ENCODE results near the gene DBN1. TPM values are rescaled to one million over a fixed set of nuclear protein-coding genes. Genes with fewer than 3 reads are reported as not detected.
A peak's percentile ranks its signal among the peaks of the same experiment; 100 is the strongest.

Gene DBN1
- polyA plus RNA-seq, 4 donors: 1.6 to 32.0 (median 14.2) TPM

DNA sequence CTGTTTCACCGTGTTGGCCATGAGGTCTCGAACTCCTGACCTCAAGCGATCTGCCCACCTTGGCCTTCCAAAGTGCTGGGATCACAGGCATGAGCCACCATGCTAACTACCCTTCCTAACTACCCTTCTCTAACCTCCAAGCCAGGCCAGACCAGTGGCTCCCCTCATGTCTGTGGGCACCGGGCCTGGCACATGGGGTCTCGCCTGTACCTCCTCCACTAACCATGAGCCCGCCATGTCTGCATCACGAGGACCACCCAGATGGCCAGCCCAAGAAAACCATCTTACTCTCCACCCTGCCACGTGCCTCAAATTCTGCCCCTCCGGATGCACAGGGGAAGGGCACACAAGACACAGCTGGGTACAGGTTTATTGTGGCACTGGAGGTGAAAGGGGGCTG, 9.6 kb upstream of the DBN1 start:
- Histone ChIP-seq H3K4me1 (ENCODE audit: control insufficient read depth in 3 of 3, insufficient read depth in 2 of 3, low read depth in 1 of 3, low read length in 2 of 3) (no peaks in the 10 kb centered on the region), H3K36me3 (ENCODE audit: control insufficient read depth in 3 of 3, insufficient read depth in 2 of 3, low read depth in 1 of 3, low read length in 3 of 3) (peaks cover 0 to 51% (median 0%) of the 10 kb centered on the region in 3 donors), H3K27ac (ENCODE audit: low read depth in 1 of 3, low read length in 2 of 3) (no peak overlapping the region), H3K27me3 (ENCODE audit: control insufficient read depth in 3 of 3, insufficient read depth in 3 of 3, low read length in 3 of 3) (no peaks in the 10 kb centered on the region), H3K4me3 (ENCODE audit: low read depth in 1 of 3, low read length in 3 of 3) (no peak overlapping the region), H3K9me3 (ENCODE audit: control insufficient read depth in 2 of 2, insufficient read depth in 1 of 2, low read depth in 1 of 2, low read length in 1 of 2) (no peaks in the 10 kb centered on the region)
- DNase-seq: no peak
- FAIRE-seq: no peak
- 92 to 96% (median 95%) methylated on average over 8 to 9 of the region's 9 CpGs for WGBS, 3 donors

DNA sequence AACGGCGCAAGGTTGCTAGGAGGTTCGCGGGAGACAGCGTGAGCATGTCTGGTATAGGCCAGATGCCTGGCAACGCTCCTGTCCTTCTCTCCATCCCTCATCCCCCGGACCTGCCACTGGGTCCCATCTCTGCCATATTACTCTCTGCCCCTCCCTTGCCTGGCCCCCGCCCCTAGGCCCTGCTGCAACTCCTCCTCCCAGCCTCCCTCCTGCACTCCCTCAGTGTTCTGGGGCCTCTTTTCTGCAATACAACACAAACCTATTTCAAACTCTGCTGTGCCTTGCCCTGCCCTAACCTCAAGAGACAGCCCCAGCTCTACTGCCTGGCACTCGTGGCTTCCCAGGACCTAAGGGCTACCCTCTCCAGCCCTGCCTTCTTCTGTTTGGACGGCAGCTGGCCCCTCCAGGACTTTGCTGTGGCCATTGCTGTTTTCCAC, 8.9 kb upstream of the DBN1 start:
- no peak for FAIRE-seq
- Histone ChIP-seq H3K27me3 (ENCODE audit: control insufficient read depth in 3 of 3, insufficient read depth in 3 of 3, low read length in 3 of 3) (no peaks in the 10 kb centered on the region), H3K4me3 (ENCODE audit: low read depth in 1 of 3, low read length in 3 of 3) (no peak overlapping the region), H3K9me3 (ENCODE audit: control insufficient read depth in 2 of 2, insufficient read depth in 1 of 2, low read depth in 1 of 2, low read length in 1 of 2) (no peaks in the 10 kb centered on the region), H3K36me3 (ENCODE audit: control insufficient read depth in 3 of 3, insufficient read depth in 2 of 3, low read depth in 1 of 3, low read length in 3 of 3) (peaks cover 0 to 46% (median 0%) of the 10 kb centered on the region in 3 donors), H3K27ac (ENCODE audit: low read depth in 1 of 3, low read length in 2 of 3) (no peak overlapping the region), H3K4me1 (ENCODE audit: control insufficient read depth in 3 of 3, insufficient read depth in 2 of 3, low read depth in 1 of 3, low read length in 2 of 3) (no peaks in the 10 kb centered on the region)
- no peak for DNase-seq
- WGBS, 3 donors: 89 to 92% (median 90%) methylated on average over 10 of the region's 10 CpGs

DNA sequence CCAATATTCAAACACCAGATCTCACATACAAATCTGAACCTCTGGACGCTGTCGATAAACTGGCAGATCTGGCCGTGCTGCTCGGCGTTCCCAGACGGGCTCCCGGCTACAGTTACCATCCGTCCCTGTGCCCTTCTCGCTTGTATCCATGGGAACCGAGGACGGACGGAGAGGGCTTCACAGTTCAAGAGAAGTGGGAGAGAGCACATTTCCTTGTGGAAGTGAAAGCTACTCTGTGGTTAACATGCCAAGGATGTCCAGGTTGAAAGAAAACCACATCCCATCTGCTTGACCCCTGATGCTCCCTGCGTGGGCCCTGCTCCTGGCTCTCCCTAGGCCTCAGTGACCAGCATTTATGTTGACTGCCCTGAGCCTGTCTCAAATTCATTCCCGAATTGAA, 6.3 kb upstream of the DBN1 start:
- FAIRE-seq (no peak), DNase-seq (no peak)
- Histone ChIP-seq H3K36me3 (ENCODE audit: control insufficient read depth in 3 of 3, insufficient read depth in 2 of 3, low read depth in 1 of 3, low read length in 3 of 3) (peaks cover 0 to 29% (median 0%) of the 10 kb centered on the region in 3 donors), H3K4me3 (ENCODE audit: low read depth in 1 of 3, low read length in 3 of 3) (no peak overlapping the region), H3K9me3 (ENCODE audit: control insufficient read depth in 2 of 2, insufficient read depth in 1 of 2, low read depth in 1 of 2, low read length in 1 of 2) (no peaks in the 10 kb centered on the region), H3K27ac (ENCODE audit: low read depth in 1 of 3, low read length in 2 of 3) (peak overlapping the region in 2 of 3 donors; percentile 28 to 29), H3K27me3 (ENCODE audit: control insufficient read depth in 3 of 3, insufficient read depth in 3 of 3, low read length in 3 of 3) (peaks cover 0 to 2% (median 0%) of the 10 kb centered on the region in 3 donors), H3K4me1 (ENCODE audit: control insufficient read depth in 3 of 3, insufficient read depth in 2 of 3, low read depth in 1 of 3, low read length in 2 of 3) (no peaks in the 10 kb centered on the region)
- WGBS, 3 donors: 58 to 90% (median 85%) methylated on average over 14 of the region's 14 CpGs

DNA sequence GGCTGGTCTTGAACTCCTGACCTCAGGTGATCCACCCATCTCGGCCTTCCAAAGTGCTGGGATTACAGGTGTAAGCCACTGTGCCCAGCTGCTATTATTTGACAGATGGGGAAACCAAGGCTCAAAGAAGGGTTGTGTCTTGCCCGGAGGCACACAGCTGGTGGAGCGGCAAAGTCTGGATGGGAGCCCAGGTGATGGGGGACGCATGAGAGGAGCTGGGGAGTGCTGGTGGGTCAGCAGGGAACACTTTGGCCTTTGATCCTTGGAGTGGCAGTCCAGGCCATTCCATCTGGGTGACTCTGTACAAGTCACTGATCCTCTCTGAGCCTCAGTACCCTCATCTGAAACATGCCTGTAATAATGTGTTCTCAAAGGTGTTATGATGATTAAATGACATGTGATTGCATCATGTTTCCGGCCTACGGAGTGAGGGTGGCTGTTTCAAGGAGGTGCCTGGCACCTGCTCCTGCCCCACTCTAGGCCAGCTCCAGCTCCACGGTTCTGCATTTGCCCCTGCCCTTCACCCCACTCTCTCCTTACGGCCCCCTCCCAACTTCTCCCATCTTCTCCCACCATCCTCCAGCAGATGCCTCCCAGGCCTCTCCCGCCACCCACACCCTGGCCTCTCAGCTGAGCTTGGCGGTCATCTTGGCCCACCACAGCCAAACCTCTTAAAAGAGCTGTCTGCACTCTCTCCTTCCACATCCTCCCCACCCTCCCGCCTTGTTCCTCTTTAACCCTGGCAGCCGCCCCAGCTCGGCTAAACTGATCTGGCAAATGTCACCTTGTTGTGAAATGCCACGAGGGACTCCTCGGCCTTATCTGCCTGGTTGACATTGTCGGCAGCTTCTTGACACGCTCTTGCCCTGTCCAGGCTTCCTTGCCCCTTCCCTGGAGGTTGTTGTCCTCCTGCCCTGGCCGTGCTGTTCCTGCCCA, 5.5 kb upstream of the DBN1 start:
- FAIRE-seq (no peak), DNase-seq (no peak)
- no peak overlapping the region for H3K4me3 ChIP-seq (ENCODE audit: low read depth in 1 of 3, low read length in 3 of 3)
- peaks cover 0 to 23% (median 0%) of the 10 kb centered on the region in 3 donors for H3K36me3 ChIP-seq (ENCODE audit: control insufficient read depth in 3 of 3, insufficient read depth in 2 of 3, low read depth in 1 of 3, low read length in 3 of 3)
- H3K27ac ChIP-seq (ENCODE audit: low read depth in 1 of 3, low read length in 2 of 3): peak overlapping the region; percentile 16 to 29 (median 28)
- 41 to 46% (median 44%) methylated on average over 18 of the region's 18 CpGs for WGBS, 3 donors
- peaks cover 0 to 10% (median 0%) of the 10 kb centered on the region in 3 donors for H3K27me3 ChIP-seq (ENCODE audit: control insufficient read depth in 3 of 3, insufficient read depth in 3 of 3, low read length in 3 of 3)
- H3K4me1 ChIP-seq (ENCODE audit: control insufficient read depth in 3 of 3, insufficient read depth in 2 of 3, low read depth in 1 of 3, low read length in 2 of 3): peaks cover 0 to 3% (median 0%) of the 10 kb centered on the region in 3 donors
- no peaks in the 10 kb centered on the region for H3K9me3 ChIP-seq (ENCODE audit: control insufficient read depth in 2 of 2, insufficient read depth in 1 of 2, low read depth in 1 of 2, low read length in 1 of 2)

DNA sequence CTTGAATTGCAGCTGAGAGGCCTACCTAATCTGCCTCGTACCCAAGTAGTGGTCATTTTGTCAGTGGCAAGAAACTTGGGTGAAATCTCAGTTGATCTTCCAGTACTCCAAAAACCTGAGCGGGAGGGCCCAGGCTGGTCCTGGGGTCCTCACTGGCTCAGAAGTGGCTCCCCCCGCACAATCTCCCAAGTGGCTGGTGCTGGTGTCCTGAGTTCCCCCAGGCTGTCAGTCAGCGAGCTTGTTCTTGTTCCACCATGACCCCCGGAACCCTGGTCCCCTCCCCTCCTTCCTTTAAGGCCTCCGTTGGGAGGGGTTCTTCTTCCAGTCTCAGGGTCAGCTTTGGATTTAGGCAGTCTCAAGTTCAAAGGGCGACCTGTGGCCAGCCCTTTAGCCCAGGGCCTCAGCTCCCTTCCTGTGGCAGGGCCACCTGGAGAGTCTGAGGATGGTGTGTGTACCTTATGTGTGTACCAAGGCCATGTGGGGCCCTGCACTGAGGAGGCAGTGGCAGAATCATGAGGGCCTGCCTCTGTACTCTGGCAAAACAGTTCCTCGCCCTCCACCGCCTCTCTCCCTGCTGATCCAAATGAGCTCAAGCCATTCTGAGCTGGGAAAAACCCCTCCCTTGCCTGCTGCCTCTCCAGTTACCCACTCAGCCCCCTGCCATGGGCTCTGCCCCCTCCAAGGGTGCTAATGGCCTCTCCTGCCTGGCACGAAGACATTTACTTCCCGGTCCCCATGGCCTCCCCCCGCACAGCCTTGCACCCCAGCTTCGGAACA, 4.5 kb upstream of the DBN1 start:
- H3K4me1 ChIP-seq (ENCODE audit: control insufficient read depth in 3 of 3, insufficient read depth in 2 of 3, low read depth in 1 of 3, low read length in 2 of 3): peaks cover 0 to 5% (median 0%) of the 10 kb centered on the region in 3 donors
- FAIRE-seq: no peak
- no peak overlapping the region for H3K27ac ChIP-seq (ENCODE audit: low read depth in 1 of 3, low read length in 2 of 3)
- no peak overlapping the region for H3K4me3 ChIP-seq (ENCODE audit: low read depth in 1 of 3, low read length in 3 of 3)
- DNase-seq: no peak
- 88 to 94% (median 93%) methylated on average over 13 of the region's 13 CpGs for whole genome bisulfite sequencing, 3 donors
- peaks cover 0 to 14% (median 0%) of the 10 kb centered on the region in 3 donors for H3K36me3 ChIP-seq (ENCODE audit: control insufficient read depth in 3 of 3, insufficient read depth in 2 of 3, low read depth in 1 of 3, low read length in 3 of 3)
- no peaks in the 10 kb centered on the region for H3K9me3 ChIP-seq (ENCODE audit: control insufficient read depth in 2 of 2, insufficient read depth in 1 of 2, low read depth in 1 of 2, low read length in 1 of 2)
- peaks cover 0 to 12% (median 0%) of the 10 kb centered on the region in 3 donors for H3K27me3 ChIP-seq (ENCODE audit: control insufficient read depth in 3 of 3, insufficient read depth in 3 of 3, low read length in 3 of 3)

DNA sequence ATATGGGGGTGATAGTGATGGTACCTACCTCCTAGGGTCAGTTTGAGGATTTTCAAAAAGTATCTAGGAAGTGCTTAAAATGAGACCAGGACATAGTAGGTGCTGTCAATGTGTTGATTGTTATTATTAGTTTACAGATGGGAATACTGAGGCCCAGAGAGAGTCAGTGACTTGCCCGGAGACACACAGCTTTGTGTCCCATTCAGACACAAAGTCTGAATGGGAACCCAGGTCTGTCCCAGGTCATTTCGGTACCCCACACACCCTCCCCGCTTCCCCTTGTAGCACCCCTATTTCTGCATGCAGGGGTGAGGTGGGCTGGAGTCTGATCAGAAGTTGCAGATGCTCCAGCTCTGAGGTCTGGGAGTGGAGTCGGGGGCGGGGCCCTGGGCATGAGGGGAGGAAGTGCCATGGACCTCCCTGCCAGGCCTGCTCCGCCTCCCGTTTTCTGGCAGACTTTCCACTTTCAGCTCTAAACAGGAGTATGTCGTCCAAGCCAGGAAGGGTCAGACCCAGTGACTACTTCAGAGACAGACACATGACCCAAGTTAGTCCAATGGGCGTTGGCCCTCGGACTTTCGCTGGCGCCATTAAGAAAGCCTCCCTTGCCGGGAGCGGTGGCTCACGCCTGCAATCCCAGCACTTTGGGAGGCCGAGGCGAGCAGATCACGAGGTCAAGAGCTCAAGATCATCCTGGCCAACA, 3.2 kb upstream of the DBN1 start:
- no peak for FAIRE-seq
- peaks cover 0 to 14% (median 0%) of the 10 kb centered on the region in 3 donors for H3K4me1 ChIP-seq (ENCODE audit: control insufficient read depth in 3 of 3, insufficient read depth in 2 of 3, low read depth in 1 of 3, low read length in 2 of 3)

DNA sequence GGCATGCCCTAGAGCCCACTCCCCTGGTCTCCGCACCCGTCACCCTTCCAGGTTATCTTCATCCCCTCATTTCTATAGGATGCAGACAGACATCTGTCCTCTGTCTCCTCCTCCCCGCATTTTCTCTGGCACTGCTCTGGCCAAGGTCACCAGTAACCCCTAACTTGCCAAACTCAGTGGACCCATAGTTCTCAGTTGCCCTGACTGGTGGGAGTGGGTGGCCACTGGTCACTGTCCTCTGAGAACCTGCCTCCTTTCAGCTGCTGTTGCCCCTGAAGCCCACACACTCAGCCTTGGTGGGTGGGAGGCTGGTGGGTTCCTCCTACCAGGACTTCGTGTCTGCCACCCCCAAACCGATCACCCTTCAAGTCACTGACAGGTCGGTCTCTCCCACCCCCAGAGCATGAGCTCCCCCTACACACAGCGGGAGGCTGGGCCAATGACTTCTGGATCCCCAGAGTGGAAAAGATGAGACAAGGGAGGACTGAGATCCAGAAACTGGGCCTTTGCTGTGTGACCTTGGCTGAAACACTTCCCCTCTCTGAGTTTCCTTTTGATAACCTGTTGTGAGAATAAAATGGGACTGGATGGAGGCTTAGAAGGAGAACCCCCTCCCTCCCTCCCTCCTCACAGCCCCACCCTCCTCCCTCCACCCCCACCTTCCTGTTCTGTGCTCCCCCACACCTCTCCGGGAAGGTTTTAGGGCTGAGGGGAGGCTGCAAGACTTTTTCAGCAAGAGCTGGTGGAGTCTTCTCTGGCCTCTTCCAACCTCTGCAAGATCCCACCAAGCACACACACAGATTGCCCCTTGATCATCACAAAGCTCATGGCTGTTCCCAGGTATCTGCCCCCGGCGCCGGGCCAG, 2.4 kb upstream of the DBN1 start:
- FAIRE-seq (no peak), DNase-seq (no peak)
- Histone ChIP-seq H3K4me3 (ENCODE audit: low read depth in 1 of 3, low read length in 3 of 3) (no peak overlapping the region), H3K36me3 (ENCODE audit: control insufficient read depth in 3 of 3, insufficient read depth in 2 of 3, low read depth in 1 of 3, low read length in 3 of 3) (peaks cover 0 to 11% (median 0%) of the 10 kb centered on the region in 3 donors), H3K4me1 (ENCODE audit: control insufficient read depth in 3 of 3, insufficient read depth in 2 of 3, low read depth in 1 of 3, low read length in 2 of 3) (peaks cover 0 to 17% (median 0%) of the 10 kb centered on the region in 3 donors), H3K27me3 (ENCODE audit: control insufficient read depth in 3 of 3, insufficient read depth in 3 of 3, low read length in 3 of 3) (peaks cover 0 to 19% (median 0%) of the 10 kb centered on the region in 3 donors), H3K27ac (ENCODE audit: low read depth in 1 of 3, low read length in 2 of 3) (no peak overlapping the region), H3K9me3 (ENCODE audit: control insufficient read depth in 2 of 2, insufficient read depth in 1 of 2, low read depth in 1 of 2, low read length in 1 of 2) (no peaks in the 10 kb centered on the region)
- 62 to 72% (median 72%) methylated on average over 11 of the region's 11 CpGs for WGBS, 3 donors

More for the DNA sequence above, 3.2 kb upstream of the DBN1 start:
- Histone ChIP-seq H3K27me3 (ENCODE audit: control insufficient read depth in 3 of 3, insufficient read depth in 3 of 3, low read length in 3 of 3) (peaks cover 0 to 19% (median 0%) of the 10 kb centered on the region in 3 donors), H3K4me3 (ENCODE audit: low read depth in 1 of 3, low read length in 3 of 3) (no peak overlapping the region), H3K36me3 (ENCODE audit: control insufficient read depth in 3 of 3, insufficient read depth in 2 of 3, low read depth in 1 of 3, low read length in 3 of 3) (peaks cover 0 to 10% (median 0%) of the 10 kb centered on the region in 3 donors), H3K9me3 (ENCODE audit: control insufficient read depth in 2 of 2, insufficient read depth in 1 of 2, low read depth in 1 of 2, low read length in 1 of 2) (no peaks in the 10 kb centered on the region), H3K27ac (ENCODE audit: low read depth in 1 of 3, low read length in 2 of 3) (no peak overlapping the region)
- no peak for DNase-seq
- WGBS, 3 donors: 73 to 84% (median 77%) methylated on average over 18 of the region's 18 CpGs
